Kidney epithelial cell (primary cell): ENCODE measurements around the gene BTBD9. TPM values are rescaled to one million over a fixed set of nuclear protein-coding genes. Genes with fewer than 3 reads are reported as not detected.

Experiments used
- DNase-seq: peaks from one replicate; pipeline ENCODE4 v3.0.0-alpha.2; 2010; ENCODE audit warnings: low read depth
- H3K27me3 ChIP-seq: 2 replicates; pipeline ENCODE4 v1.6.0; 2011; ENCODE audit warnings: low read length; ENCODE audit not compliant: control insufficient read depth, insufficient read depth
- H3K36me3 ChIP-seq: 2 replicates; pipeline ENCODE4 v1.5.1; 2011; ENCODE audit warnings: low read length; ENCODE audit not compliant: control insufficient read depth, insufficient read depth
- H3K4me3 ChIP-seq: 2 replicates; pipeline ENCODE4 v1.5.1; 2011; ENCODE audit warnings: low read depth, mild to moderate bottlenecking, control low read depth, low read length
- total RNA-seq: library from RNA; depleted of rRNA; stranded (reverse); fragments of >200 nt; gene quantifications from 2 replicates; pipeline ENCODE4 v1.2.3, GENCODE V29; 2015
- TF ChIP-seq, protein P1 (sequence below): IDR thresholded peaks from 2 replicates; pipeline ENCODE4 v1.5.1; 2011; ENCODE audit warnings: mild to moderate bottlenecking, moderate library complexity, low read length, control low read depth, inconsistent platforms; ENCODE audit not compliant: insufficient read depth, poor library complexity, severe bottlenecking

Gene BTBD9
- total RNA-seq, 1 donor from 2014 or later: 7.3 TPM

DNA sequence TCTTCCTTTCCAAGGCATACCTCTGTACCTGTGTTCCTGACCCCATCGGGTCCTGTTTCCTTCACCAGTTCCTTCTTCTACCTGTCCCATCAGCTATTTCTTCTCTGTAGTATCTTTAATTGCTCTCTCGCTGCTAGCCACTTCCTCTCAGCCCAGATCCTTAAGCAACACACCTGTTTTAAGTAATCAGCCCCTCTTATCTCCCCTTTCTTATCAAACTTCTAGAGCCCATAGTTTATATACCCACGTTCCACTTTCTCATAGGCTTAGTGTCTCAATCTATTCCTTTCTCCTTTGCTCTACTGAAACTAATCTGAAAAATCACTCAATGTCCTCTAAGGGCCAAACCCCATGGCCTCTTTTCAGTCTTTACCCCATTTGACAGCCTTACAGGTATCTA is 239.6 kb downstream of the BTBD9 start:
- no peaks in the 10 kb centered on the region for H3K36me3 ChIP-seq
- TF ChIP-seq, protein P1, sequence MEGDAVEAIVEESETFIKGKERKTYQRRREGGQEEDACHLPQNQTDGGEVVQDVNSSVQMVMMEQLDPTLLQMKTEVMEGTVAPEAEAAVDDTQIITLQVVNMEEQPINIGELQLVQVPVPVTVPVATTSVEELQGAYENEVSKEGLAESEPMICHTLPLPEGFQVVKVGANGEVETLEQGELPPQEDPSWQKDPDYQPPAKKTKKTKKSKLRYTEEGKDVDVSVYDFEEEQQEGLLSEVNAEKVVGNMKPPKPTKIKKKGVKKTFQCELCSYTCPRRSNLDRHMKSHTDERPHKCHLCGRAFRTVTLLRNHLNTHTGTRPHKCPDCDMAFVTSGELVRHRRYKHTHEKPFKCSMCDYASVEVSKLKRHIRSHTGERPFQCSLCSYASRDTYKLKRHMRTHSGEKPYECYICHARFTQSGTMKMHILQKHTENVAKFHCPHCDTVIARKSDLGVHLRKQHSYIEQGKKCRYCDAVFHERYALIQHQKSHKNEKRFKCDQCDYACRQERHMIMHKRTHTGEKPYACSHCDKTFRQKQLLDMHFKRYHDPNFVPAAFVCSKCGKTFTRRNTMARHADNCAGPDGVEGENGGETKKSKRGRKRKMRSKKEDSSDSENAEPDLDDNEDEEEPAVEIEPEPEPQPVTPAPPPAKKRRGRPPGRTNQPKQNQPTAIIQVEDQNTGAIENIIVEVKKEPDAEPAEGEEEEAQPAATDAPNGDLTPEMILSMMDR: no peak
- H3K27me3 ChIP-seq: no peaks in the 10 kb centered on the region
- no peak overlapping the region for H3K4me3 ChIP-seq
- no peak for DNase-seq

DNA sequence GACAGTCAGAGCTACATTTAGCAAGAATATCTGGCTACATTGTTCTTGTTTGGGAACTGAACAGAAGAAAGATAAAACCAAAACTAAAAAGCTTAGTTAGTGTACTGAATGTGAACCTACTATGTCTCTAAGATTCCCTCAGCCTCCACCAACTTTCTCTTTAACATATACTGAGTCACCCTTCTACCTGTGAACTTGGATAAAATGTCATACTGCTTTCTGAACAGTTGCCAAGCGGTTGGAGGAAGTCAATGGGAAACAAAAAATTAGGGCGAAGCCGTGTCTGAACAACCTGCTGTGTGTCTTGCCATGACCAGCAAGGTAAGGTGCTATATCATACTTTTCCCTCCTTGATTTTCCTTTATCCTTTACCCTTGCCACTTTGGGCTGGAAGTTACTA is 243.5 kb downstream of the BTBD9 start:
- TF ChIP-seq, protein P1: no peak

DNA sequence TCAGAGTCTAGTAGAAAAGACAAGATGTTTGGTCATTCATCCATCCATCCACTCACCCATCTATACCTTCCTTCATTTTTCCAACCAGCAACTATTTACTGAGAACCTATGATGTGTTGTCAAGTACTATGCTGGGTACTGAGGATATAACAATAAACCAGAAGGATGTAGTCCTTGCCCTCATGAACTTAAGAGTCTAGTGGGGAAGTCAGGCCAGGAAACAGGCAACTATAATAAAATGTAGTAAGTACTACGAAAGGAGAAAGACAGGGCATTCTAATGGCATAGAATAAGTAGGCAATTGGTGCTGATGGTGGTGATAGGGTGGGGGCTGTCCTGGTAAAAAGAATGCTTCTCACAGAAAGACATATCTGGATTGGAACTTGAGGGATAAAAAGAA is 245.7 kb downstream of the BTBD9 start:
- Histone ChIP-seq H3K4me3 (no peak overlapping the region), H3K36me3 (no peaks in the 10 kb centered on the region), H3K27me3 (no peaks in the 10 kb centered on the region)
- DNase-seq: no peak
- TF ChIP-seq, protein P1: no peak

More for the DNA sequence above, 243.5 kb downstream of the BTBD9 start:
- no peak overlapping the region for H3K4me3 ChIP-seq
- no peaks in the 10 kb centered on the region for H3K36me3 ChIP-seq
- H3K27me3 ChIP-seq: no peaks in the 10 kb centered on the region
- no peak for DNase-seq

DNA sequence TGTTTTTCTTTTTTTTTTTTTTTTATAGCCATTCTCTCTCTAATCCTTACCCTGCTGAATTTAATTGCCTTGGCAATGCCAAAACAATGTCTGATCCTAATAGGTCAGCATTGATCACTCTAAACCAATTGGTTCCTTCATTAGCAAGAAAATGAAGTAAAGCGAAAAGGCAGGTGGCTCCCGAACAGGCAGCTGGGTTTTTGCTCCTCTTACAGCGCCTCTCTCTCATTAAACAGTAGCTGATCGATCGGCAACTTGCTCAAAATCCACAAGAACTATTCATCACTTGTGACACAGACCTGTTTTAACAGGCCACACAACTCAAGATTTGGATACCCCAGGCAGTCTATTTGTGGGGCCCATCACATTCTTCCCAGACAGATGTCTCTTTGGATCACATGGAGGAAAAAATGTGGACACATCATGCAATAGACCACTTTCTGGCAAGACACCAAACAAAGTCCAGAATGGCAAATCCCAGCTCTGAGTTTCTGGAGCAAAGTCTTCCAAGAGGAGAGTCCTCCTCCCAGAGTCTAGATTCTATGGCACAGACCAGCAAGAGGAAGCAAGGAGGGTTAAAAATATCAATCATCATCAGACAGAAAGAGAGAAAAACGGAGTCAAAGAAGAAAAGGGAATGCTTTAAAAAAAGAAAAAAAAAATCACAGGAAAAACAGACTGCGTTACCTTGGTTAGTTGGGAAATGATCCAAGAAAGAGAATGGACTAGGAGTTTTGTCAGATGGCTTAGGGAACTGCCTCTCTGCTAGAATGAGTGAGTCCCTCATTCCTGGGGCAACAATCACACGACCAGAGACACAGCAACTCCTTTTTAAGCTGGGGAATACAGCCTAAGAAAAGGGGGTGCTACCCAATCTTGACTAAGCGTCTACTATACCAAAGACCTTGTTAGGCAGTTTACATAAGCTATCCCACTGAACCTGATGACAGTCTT is 247.8 kb downstream of the BTBD9 start:
- no peaks in the 10 kb centered on the region for H3K27me3 ChIP-seq
- DNase-seq: no peak
- no peaks in the 10 kb centered on the region for H3K36me3 ChIP-seq
- H3K4me3 ChIP-seq: no peak overlapping the region
- TF ChIP-seq, protein P1: no peak

DNA sequence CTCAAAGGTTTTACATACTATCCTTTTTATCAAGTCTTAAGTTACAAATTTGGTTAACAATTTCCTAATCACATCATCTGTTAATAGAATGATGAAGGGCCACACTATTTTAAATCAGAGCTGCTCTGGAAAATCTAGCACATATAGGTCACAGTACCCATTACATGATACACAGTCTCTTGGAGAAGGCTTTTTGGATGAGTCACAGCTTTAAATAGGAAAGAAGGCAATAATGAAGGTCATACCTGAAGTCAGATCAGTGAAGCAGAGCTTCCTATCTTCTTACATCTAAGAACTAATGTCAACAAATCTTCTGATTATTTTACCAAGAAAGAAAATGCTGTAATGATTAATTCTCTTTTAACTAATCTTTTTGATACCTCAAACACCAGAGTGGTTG is 248.5 kb downstream of the BTBD9 start:
- peak; percentile 26 for DNase-seq
- no peak overlapping the region for H3K4me3 ChIP-seq
- H3K27me3 ChIP-seq: no peaks in the 10 kb centered on the region
- TF ChIP-seq, protein P1: no peak
- H3K36me3 ChIP-seq: no peaks in the 10 kb centered on the region

DNA sequence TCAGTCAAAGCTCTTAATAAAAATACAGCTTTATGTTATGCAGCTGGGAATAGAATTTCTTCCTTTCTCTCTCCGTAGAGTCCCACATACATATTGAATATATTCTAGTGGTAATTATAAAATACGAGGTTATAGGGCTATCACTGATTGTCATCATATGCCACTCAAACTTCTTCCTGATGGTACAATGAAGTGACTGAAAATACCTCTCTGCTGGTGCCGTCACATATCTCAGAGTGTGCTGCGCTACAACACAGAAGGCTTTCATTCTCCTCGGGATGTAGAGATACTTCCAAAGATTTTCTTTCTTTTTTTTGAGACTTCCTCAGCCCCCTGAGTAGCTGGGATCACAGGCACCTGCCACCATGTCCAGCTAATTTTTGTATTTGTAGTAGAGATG is 249.9 kb downstream of the BTBD9 start:
- Histone ChIP-seq H3K4me3 (no peak overlapping the region), H3K27me3 (no peaks in the 10 kb centered on the region), H3K36me3 (no peaks in the 10 kb centered on the region)
- DNase-seq: no peak
- TF ChIP-seq, protein P1: no peak
